C4-2B (cell line): ENCODE data around the gene MIPOL1.
"Not testable (repeated sequence)": the region's sequence is repeated elsewhere in the genome, so short reads cannot be mapped to it uniquely, and the experiment has no call there.

ENCODE experiments used
- H3K27ac ChIP-seq: fragments of 450-650 bp; 2 replicates; pipeline ENCODE4 v1.5.1; 2017
- CTCF ChIP-seq: fragments of 450-650 bp; conservative IDR thresholded peaks from 2 replicates; pipeline ENCODE4 v1.5.1; 2017; ENCODE audit warnings: mild to moderate bottlenecking
- ZFX ChIP-seq: fragments of 450-650 bp; IDR thresholded peaks from 2 replicates; pipeline ENCODE4 v1.6.1; 2017

The MIPOL1 gene

GRCh38 chr14:37223947-37224474 lies 26.3 kb downstream of the MIPOL1 start:
- no peak overlapping the region for H3K27ac ChIP-seq
- TF ChIP-seq CTCF (no peak), ZFX (no peak)

GRCh38 chr14:37225668-37226067 lies 27.9 kb downstream of the MIPOL1 start:
- H3K27ac ChIP-seq = not testable (repeated sequence)

- H3K27ac ChIP-seq = 0 out of 2 replicates have a peak overlapping the region, but pooled peaks have one; percentile 29
- TF ChIP-seq CTCF (peak; percentile 90), ZFX (no peak)
Observed at GRCh38 chr14:37230551-37231194, 32.9 kb downstream of the MIPOL1 start.

- TF ChIP-seq ZFX = no peak
- peak; percentile 89 for TF ChIP-seq CTCF
- H3K27ac ChIP-seq = no peak overlapping the region
Observed at GRCh38 chr14:37232907-37233481, 35.3 kb downstream of the MIPOL1 start.

- TF ChIP-seq ZFX (no peak), CTCF (no peak)
- no peak overlapping the region for H3K27ac ChIP-seq
Observed at GRCh38 chr14:37234222-37234621, 36.5 kb downstream of the MIPOL1 start.

GRCh38 chr14:37236044-37236443 lies 38.3 kb downstream of the MIPOL1 start:
- not testable (repeated sequence) for H3K27ac ChIP-seq

GRCh38 chr14:37237094-37237493 lies 39.4 kb downstream of the MIPOL1 start:
- peak overlapping the region; percentile 12; the same call in 1 of the 2 replicates for H3K27ac ChIP-seq
- TF ChIP-seq ZFX (no peak), CTCF (no peak)

- no peak overlapping the region for H3K27ac ChIP-seq
- TF ChIP-seq ZFX (no peak), CTCF (no peak)
Observed at GRCh38 chr14:37237735-37238200, 40.0 kb downstream of the MIPOL1 start.
